HG03565 (cell line): Measurements from ENCODE around the gene GSTT4.
"Not testable (repeated sequence)": the region's sequence is repeated elsewhere in the genome, so short reads cannot be mapped to it uniquely, and the experiment has no call there.

ENCODE experiments used
- ATAC-seq: cut with Tn5 transposase; IDR thresholded peaks from one replicate; pipeline ENCODE4 v1.9.1; 2021; ENCODE audit warnings: mild to moderate bottlenecking, moderate library complexity; ENCODE audit not compliant: unreplicated experiment

The GSTT4 gene

GRCh38 chr22:24005201-24005600 is at the start of gene GSTT4:
Gene GSTT4, minus strand, starts transcription at chr22:24005453. Its CDS starts 97 bp downstream, at chr22:24005356.
- no peak for ATAC-seq

GRCh38 chr22:24054356-24054755 is 49.1 kb upstream of the GSTT4 start:
- no peak for ATAC-seq

- no peak for ATAC-seq
Observed at GRCh38 chr22:24053481-24054226, 48.4 kb upstream of the GSTT4 start.

GRCh38 chr22:24051568-24051967 is 46.3 kb upstream of the GSTT4 start:
- no peak for ATAC-seq

GRCh38 chr22:24051028-24051427 is 45.8 kb upstream of the GSTT4 start:
- ATAC-seq, result no peak

- no peak for ATAC-seq
Observed at GRCh38 chr22:24049978-24050377, 44.7 kb upstream of the GSTT4 start.

- no peak for ATAC-seq
Observed at GRCh38 chr22:24049211-24049610, 44.0 kb upstream of the GSTT4 start.

- ATAC-seq, result no peak
Observed at GRCh38 chr22:24046024-24046423, 40.8 kb upstream of the GSTT4 start.

GRCh38 chr22:24043958-24044357 is 38.7 kb upstream of the GSTT4 start:
- ATAC-seq, result no peak

- not testable (repeated sequence) for ATAC-seq
Observed at GRCh38 chr22:24043465-24043864, 38.2 kb upstream of the GSTT4 start.

- ATAC-seq, result no peak
Observed at GRCh38 chr22:24040946-24041345, 35.7 kb upstream of the GSTT4 start.

GRCh38 chr22:24039046-24039445 is 33.8 kb upstream of the GSTT4 start:
- ATAC-seq, result no peak

GRCh38 chr22:24037851-24038765 is 32.9 kb upstream of the GSTT4 start:
- ATAC-seq, result no peak

- no peak for ATAC-seq
Observed at GRCh38 chr22:24035296-24035695, 30.0 kb upstream of the GSTT4 start.

- no peak for ATAC-seq
Observed at GRCh38 chr22:24033731-24034130, 28.5 kb upstream of the GSTT4 start.

GRCh38 chr22:24030186-24030702 is 25.0 kb upstream of the GSTT4 start:
- no peak for ATAC-seq

- no peak for ATAC-seq
Observed at GRCh38 chr22:24029304-24029703, 24.1 kb upstream of the GSTT4 start.

- ATAC-seq, result no peak
Observed at GRCh38 chr22:24028533-24028932, 23.3 kb upstream of the GSTT4 start.

GRCh38 chr22:24027991-24028390 is 22.7 kb upstream of the GSTT4 start:
- no peak for ATAC-seq

- ATAC-seq, result no peak
Observed at GRCh38 chr22:24027389-24027975, 22.2 kb upstream of the GSTT4 start.

- ATAC-seq, result no peak
Observed at GRCh38 chr22:24026733-24027132, 21.5 kb upstream of the GSTT4 start.
